Measurements from ENCODE around the gene TMEM154.

DNA sequence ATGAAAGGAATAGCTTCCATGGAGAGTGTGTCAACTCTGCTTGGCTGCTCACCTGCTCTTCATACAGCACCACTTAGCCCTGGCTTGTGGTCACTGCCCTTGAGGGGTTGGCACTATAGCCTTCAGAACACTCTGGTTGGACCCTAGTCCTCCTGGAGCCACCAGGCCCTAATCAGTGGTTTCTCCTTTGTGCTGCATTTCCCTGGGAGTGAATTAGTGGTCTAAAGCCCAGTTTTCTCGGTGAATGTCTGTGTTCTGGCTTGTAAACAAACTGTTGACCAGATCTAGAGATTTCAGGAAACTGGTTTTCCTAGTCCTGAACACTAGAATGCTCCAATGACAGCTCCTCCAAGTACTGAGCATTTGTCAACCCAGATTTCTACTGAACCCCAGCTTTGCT, 28.6 kb upstream of the TMEM154 start:
- TF ChIP-seq, protein P1, sequence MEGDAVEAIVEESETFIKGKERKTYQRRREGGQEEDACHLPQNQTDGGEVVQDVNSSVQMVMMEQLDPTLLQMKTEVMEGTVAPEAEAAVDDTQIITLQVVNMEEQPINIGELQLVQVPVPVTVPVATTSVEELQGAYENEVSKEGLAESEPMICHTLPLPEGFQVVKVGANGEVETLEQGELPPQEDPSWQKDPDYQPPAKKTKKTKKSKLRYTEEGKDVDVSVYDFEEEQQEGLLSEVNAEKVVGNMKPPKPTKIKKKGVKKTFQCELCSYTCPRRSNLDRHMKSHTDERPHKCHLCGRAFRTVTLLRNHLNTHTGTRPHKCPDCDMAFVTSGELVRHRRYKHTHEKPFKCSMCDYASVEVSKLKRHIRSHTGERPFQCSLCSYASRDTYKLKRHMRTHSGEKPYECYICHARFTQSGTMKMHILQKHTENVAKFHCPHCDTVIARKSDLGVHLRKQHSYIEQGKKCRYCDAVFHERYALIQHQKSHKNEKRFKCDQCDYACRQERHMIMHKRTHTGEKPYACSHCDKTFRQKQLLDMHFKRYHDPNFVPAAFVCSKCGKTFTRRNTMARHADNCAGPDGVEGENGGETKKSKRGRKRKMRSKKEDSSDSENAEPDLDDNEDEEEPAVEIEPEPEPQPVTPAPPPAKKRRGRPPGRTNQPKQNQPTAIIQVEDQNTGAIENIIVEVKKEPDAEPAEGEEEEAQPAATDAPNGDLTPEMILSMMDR (IDR thresholded peaks at IDR 0.05): no peak
- no peak for TF ChIP-seq EP300 (IDR thresholded peaks at IDR 0.05)

All from ovary (tissue), 3 donors.